ENCODE results near the gene NECTIN2. TPM values are rescaled to one million over a fixed set of nuclear protein-coding genes. Genes with fewer than 3 reads are reported as not detected.

NECTIN2 gene
- total RNA-seq, 1 donor from 2014 or later = 108 TPM

Other genes with a start within 250 kb of the NECTIN2 start
- gene IGSF23, start 232.7 kb upstream of the NECTIN2 start, total RNA-seq = not detected
- gene PVR, start 202.4 kb upstream of the NECTIN2 start, total RNA-seq = 40.8 TPM
- 7.6 TPM for gene CEACAM19, start 174.8 kb upstream of the NECTIN2 start, total RNA-seq
- gene CEACAM16, start 147.1 kb upstream of the NECTIN2 start, total RNA-seq = not detected
- 87.4 TPM for gene BCL3, start 97.6 kb upstream of the NECTIN2 start, total RNA-seq
- 3.2 TPM for gene CBLC, start 68.4 kb upstream of the NECTIN2 start, total RNA-seq
- gene BCAM, start 37.2 kb upstream of the NECTIN2 start, total RNA-seq = 280 TPM
- gene TOMM40, start 45.0 kb downstream of the NECTIN2 start, total RNA-seq = 52.4 TPM
- gene APOE, start 59.5 kb downstream of the NECTIN2 start, total RNA-seq = 565 TPM
- 558 TPM for gene APOC1, start 68.3 kb downstream of the NECTIN2 start, total RNA-seq
- not detected for gene APOC4, start 95.9 kb downstream of the NECTIN2 start, total RNA-seq
- gene APOC2, start 99.8 kb downstream of the NECTIN2 start, total RNA-seq = 33.9 TPM
- 103 TPM for gene CLPTM1, start 109.1 kb downstream of the NECTIN2 start, total RNA-seq
- gene RELB, start 155.2 kb downstream of the NECTIN2 start, total RNA-seq = 17.5 TPM
- 83.7 TPM for gene CLASRP, start 192.7 kb downstream of the NECTIN2 start, total RNA-seq
- 1.7 TPM for gene ZNF296, start 230.2 kb downstream of the NECTIN2 start, total RNA-seq
- 14.9 TPM for gene GEMIN7, start 233.0 kb downstream of the NECTIN2 start, total RNA-seq
- 31.1 TPM for gene PPP1R37, start 246.9 kb downstream of the NECTIN2 start, total RNA-seq